AG04450 (cell line): ENCODE measurements around the gene PAEP. TPM values are rescaled to one million over a fixed set of nuclear protein-coding genes. Genes with fewer than 3 reads are reported as not detected.

Experiments
- CTCF ChIA-PET: fragments of 300-600, 350-600 bp; formaldehyde crosslinking; extraction: SDS; loops from one replicate; lab custom pipeline; 2022; ENCODE audit warnings: antibody characterized with exemption, inconsistent platforms; lab: Charles Lee
- POLR2A ChIA-PET: fragments of 350-600 bp; formaldehyde crosslinking; extraction: SDS; loops from one replicate; lab custom pipeline; 2021; ENCODE audit warnings: antibody characterized with exemption, inconsistent platforms; lab: Yijun Ruan, JAX
- DNase-seq: peaks from one replicate; pipeline ENCODE4 v3.0.0-alpha.2; 2011; ENCODE audit warnings: low read depth, low spot score
- H3K27ac ChIP-seq: one replicate; pipeline ENCODE4 v1.5.1; 2012; ENCODE audit warnings: low read depth, low read length, control low read depth
- H3K27me3 ChIP-seq: one replicate; pipeline ENCODE4 v1.6.0; 2012; ENCODE audit warnings: low read length; ENCODE audit not compliant: control insufficient read depth, insufficient read depth
- H3K4me3 ChIP-seq: 2 replicates; pipeline ENCODE4 v1.5.1; 2011; ENCODE audit warnings: mild to moderate bottlenecking, low read depth, low read length, control low read depth
- H3K9me3 ChIP-seq: 2 replicates; pipeline ENCODE4 v1.5.1; 2012; ENCODE audit warnings: low read length; ENCODE audit not compliant: control insufficient read depth, insufficient read depth
- polyA plus RNA-seq: library from polyadenylated mRNA; depleted of rRNA; stranded (reverse); fragments of >200 nt; gene quantifications from 2 replicates; pipeline ENCODE4 v1.2.3, GENCODE V29; 2011
- TF ChIP-seq, protein P1 (sequence below): IDR thresholded peaks from 2 replicates; pipeline ENCODE4 v1.5.1; 2011; ENCODE audit warnings: low read depth, low read length, control low read depth, inconsistent platforms

PAEP gene
- polyA plus RNA-seq, 1 experiment = not detected

GRCh38 chr9:135579889-135580660, 18.5 kb downstream of the PAEP start:
- ChIA-PET POLR2A (no interaction called here), CTCF (no interaction called here)
- TF ChIP-seq, protein P1, sequence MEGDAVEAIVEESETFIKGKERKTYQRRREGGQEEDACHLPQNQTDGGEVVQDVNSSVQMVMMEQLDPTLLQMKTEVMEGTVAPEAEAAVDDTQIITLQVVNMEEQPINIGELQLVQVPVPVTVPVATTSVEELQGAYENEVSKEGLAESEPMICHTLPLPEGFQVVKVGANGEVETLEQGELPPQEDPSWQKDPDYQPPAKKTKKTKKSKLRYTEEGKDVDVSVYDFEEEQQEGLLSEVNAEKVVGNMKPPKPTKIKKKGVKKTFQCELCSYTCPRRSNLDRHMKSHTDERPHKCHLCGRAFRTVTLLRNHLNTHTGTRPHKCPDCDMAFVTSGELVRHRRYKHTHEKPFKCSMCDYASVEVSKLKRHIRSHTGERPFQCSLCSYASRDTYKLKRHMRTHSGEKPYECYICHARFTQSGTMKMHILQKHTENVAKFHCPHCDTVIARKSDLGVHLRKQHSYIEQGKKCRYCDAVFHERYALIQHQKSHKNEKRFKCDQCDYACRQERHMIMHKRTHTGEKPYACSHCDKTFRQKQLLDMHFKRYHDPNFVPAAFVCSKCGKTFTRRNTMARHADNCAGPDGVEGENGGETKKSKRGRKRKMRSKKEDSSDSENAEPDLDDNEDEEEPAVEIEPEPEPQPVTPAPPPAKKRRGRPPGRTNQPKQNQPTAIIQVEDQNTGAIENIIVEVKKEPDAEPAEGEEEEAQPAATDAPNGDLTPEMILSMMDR = no peak

GRCh38 chr9:135580664-135581380, 19.3 kb downstream of the PAEP start:
- TF ChIP-seq, protein P1 = no peak
- Histone ChIP-seq H3K27me3 (no peaks in the 10 kb centered on the region), H3K9me3 (peaks cover 19% of the 10 kb centered on the region; the same call in 1 of the 2 replicates), H3K27ac (no peak overlapping the region), H3K4me3 (no peak overlapping the region)
- POLR2A ChIA-PET = no interaction called here
- CTCF ChIA-PET = no interaction called here
- no peak for DNase-seq

More at GRCh38 chr9:135579889-135580660, 18.5 kb downstream of the PAEP start:
- Histone ChIP-seq H3K4me3 (no peak overlapping the region), H3K27me3 (no peaks in the 10 kb centered on the region), H3K9me3 (peaks cover 22% of the 10 kb centered on the region; the same call in 1 of the 2 replicates), H3K27ac (no peak overlapping the region)
- no peak for DNase-seq

DNA sequence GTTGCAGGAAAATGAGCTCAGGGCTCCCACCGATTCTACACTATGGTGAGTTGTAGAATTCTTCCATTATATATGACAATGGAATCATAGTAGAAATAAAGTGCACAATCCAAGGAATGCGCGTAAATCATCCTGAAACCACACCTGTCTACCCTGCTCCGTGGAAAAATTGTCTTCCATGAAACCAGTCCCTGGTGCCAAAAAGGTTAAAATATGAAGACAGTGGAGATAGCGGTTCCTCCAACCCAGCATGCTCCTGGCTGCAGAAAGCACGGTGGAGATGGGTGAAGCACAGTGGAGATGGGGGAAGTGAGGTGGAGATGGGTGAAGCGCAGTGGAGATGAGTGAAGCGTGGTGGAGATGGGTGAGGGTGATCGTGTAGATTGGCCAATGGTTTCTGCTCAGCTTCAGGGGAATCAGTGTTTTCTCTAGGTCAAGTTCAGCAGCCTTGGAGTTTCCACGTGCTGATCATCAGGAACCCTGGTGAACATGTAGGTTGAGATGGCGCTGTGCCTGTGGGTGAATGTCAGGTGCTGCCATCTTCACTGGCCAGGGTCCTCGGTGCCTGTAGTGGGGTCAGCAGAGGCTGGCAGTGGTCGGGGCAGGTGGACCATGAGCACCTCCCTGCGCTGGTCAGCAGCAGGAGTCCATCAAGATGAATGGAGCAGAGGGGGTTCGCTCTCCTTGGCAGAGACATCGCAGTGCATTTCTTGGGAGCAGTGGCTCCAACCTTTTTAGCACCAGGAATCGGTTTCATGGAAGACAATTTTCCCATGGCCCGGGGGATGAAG, 20.3 kb downstream of the PAEP start:
- TF ChIP-seq, protein P1 = no peak
- CTCF ChIA-PET = no interaction called here
- POLR2A ChIA-PET = no interaction called here

GRCh38 chr9:135582541-135582940, 21.0 kb downstream of the PAEP start:
- H3K27me3 ChIP-seq = no peaks in the 10 kb centered on the region
- H3K4me3 ChIP-seq = no peak overlapping the region
- CTCF ChIA-PET = no interaction called here
- H3K9me3 ChIP-seq = peaks cover 12% of the 10 kb centered on the region; the same call in 1 of the 2 replicates
- TF ChIP-seq, protein P1 = no peak
- no peak for DNase-seq
- H3K27ac ChIP-seq = no peak overlapping the region
- POLR2A ChIA-PET = no interaction called here

More for the DNA sequence above, 20.3 kb downstream of the PAEP start:
- DNase-seq = no peak
- Histone ChIP-seq H3K27me3 (no peaks in the 10 kb centered on the region), H3K4me3 (no peak overlapping the region), H3K27ac (no peak overlapping the region), H3K9me3 (peaks cover 12% of the 10 kb centered on the region; the same call in 1 of the 2 replicates)
